PFSK-1 (cell line): ENCODE results near the gene WDR45B.

Source experiments
- FOXP2 ChIP-seq: optimal IDR thresholded peaks from 2 replicates; pipeline ENCODE3; 2011; ENCODE audit warnings: borderline replicate concordance, control low read depth, inconsistent platforms; ENCODE audit not compliant: insufficient read depth; ENCODE audit errors: extremely low read length, extremely low read depth
- POLR2AphosphoS5 ChIP-seq: IDR thresholded peaks from 2 replicates; pipeline ENCODE4 v1.6.1; 2012; ENCODE audit warnings: low read depth, mild to moderate bottlenecking, control low read depth, low read length, moderate library complexity
- SIN3A ChIP-seq: IDR thresholded peaks from 2 replicates; pipeline ENCODE4 v1.6.1; 2012; ENCODE audit warnings: mild to moderate bottlenecking, low read length, moderate library complexity, borderline replicate concordance; ENCODE audit not compliant: insufficient read depth
- TAF1 ChIP-seq: IDR thresholded peaks from 2 replicates; pipeline ENCODE4 v1.6.1; 2012; ENCODE audit warnings: low read length, control low read depth, borderline replicate concordance; ENCODE audit not compliant: insufficient read depth
- TF ChIP-seq, protein P1 (sequence below), 2 experiments: IDR thresholded peaks; 2 replicates each; pipeline versions ENCODE4 v1.6.1 to v1.8.0; 2011 to 2012; ENCODE audit warnings: low read depth in 2 of 2, low read length in 2 of 2, control low read depth in 1 of 2, inconsistent platforms in 1 of 2, mild to moderate bottlenecking in 1 of 2, moderate library complexity in 1 of 2; ENCODE audit not compliant: insufficient read depth in 1 of 2

The WDR45B gene

GRCh38 chr17:82599674-82600661 lies 48.3 kb downstream of the WDR45B start:
- no peak for TF ChIP-seq POLR2AphosphoS5
- TF ChIP-seq TAF1: no peak
- no peak for TF ChIP-seq SIN3A
- TF ChIP-seq FOXP2: no peak

DNA sequence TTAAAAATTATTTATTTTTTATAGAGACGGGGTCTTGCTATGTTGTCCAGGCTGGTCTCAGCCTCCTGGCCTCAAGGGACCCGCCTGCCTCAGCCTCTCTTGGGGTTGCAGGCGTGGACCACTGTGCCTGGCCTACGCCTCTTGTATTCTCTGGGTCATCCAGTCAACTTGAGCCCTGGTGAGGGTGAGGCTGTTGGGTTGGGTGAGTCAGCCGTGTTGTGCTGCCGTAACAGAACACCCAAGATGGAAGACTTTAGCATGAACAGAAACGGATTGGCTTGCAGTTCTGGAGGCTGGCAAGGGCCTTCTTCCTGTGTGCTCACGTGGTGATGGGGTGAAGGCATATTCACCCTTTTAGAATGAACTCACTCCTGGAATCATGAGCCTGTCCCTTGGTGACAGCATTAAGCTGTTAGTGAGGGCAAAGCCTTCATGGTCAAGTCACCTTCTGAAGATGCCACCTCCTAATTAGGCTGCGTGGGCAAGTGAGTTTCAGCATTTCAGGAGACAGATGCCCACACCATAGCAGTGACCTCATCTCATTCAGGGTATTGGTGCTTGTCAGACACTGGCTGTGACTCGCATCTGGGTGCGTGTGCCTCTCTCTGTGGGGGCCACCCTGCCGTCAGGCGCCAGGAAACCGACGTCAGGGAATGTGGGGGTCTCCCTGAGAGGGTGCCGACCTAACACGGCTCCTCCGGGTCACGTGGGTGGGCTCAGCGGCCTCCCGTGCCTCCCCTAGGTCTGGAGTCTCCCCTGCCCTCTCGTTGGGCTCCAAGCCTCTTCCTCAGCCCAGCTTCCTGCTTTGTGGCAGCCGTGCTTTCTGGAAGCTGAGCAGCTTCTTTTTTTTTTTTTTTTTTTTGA lies 49.8 kb downstream of the WDR45B start:
- TF ChIP-seq TAF1: no peak
- TF ChIP-seq SIN3A: no peak
- no peak for TF ChIP-seq FOXP2
- TF ChIP-seq POLR2AphosphoS5: no peak
- TF ChIP-seq, protein P1, sequence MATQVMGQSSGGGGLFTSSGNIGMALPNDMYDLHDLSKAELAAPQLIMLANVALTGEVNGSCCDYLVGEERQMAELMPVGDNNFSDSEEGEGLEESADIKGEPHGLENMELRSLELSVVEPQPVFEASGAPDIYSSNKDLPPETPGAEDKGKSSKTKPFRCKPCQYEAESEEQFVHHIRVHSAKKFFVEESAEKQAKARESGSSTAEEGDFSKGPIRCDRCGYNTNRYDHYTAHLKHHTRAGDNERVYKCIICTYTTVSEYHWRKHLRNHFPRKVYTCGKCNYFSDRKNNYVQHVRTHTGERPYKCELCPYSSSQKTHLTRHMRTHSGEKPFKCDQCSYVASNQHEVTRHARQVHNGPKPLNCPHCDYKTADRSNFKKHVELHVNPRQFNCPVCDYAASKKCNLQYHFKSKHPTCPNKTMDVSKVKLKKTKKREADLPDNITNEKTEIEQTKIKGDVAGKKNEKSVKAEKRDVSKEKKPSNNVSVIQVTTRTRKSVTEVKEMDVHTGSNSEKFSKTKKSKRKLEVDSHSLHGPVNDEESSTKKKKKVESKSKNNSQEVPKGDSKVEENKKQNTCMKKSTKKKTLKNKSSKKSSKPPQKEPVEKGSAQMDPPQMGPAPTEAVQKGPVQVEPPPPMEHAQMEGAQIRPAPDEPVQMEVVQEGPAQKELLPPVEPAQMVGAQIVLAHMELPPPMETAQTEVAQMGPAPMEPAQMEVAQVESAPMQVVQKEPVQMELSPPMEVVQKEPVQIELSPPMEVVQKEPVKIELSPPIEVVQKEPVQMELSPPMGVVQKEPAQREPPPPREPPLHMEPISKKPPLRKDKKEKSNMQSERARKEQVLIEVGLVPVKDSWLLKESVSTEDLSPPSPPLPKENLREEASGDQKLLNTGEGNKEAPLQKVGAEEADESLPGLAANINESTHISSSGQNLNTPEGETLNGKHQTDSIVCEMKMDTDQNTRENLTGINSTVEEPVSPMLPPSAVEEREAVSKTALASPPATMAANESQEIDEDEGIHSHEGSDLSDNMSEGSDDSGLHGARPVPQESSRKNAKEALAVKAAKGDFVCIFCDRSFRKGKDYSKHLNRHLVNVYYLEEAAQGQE (IDR thresholded peaks at IDR 0.05; ENCODE audit: insufficient read depth in 1 of 2, low read depth in 2 of 2, low read length in 2 of 2): no peak

DNA sequence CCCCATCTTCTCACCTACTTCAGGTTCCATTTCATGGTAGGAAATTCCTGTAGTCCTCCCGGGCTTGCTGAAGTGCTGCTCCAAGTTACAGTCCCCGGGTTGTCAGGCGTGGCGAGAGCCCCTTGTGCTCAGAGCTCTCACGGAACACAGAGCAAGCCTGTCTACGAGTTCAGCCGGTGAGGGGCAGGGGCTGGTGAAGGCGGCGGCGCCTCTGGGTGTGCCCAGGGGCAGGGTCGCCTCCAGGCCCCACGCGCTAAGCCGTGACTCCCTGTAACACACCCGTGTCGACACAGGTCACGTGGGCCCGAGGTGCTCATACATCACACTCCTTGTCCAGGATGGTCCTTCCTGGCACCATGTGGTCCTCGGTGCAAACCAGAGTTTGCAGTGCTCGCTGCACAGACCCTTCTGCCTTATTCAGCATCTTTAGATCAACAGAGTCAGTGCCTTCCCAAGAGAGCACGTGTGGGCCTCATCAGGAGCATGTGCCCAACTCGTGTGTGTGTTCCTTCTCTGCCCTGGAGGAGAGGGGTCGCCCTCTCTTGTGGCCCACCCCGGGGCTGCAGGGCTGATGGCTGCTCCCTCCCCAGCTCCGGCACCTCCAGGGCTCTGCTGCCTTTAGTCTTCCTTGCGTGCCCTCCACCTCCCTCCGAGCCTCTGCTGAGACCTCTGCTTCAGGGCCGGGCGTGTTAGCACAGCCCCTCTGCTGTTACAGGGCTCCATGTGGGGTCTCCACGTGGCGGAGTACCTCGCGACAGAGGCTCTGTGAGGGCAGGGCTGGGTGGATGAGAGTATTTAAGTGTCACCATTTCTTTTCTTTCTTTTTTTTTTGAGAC lies 51.2 kb downstream of the WDR45B start:
- TF ChIP-seq SIN3A: no peak
- TF ChIP-seq, protein P1 (IDR thresholded peaks at IDR 0.05; ENCODE audit: insufficient read depth in 1 of 2, low read depth in 2 of 2, low read length in 2 of 2): no peak
- TF ChIP-seq TAF1: no peak
- no peak for TF ChIP-seq POLR2AphosphoS5
- no peak for TF ChIP-seq FOXP2

DNA sequence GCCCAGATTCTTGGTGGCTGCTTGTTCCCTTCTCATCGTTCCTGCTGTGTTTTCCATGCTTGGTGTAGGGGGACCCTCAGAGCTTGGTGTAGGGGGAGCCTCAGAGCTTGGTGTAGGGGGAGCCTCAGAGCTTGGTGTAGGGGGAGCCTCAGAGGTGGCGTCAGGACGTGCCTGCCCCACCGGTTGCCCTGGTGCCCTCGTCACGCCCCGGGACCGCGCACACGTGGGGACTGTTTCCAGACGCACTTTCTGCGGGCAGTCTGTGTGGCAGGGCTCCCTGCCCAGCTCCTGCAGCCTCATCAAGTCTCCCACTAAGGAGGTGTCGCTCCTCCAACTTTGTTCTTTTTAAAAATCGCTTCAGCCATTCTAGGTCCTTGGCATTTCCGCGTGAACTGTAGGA lies 51.9 kb downstream of the WDR45B start:
- TF ChIP-seq TAF1 (no peak), FOXP2 (no peak), POLR2AphosphoS5 (no peak), SIN3A (no peak)
- TF ChIP-seq, protein P1 (IDR thresholded peaks at IDR 0.05; ENCODE audit: insufficient read depth in 1 of 2, low read depth in 2 of 2, low read length in 2 of 2): no peak

GRCh38 chr17:82595893-82596292 lies 52.4 kb downstream of the WDR45B start:
- TF ChIP-seq FOXP2 (no peak), POLR2AphosphoS5 (no peak), TAF1 (no peak), SIN3A (no peak)
- TF ChIP-seq, protein P1 (IDR thresholded peaks at IDR 0.05; ENCODE audit: insufficient read depth in 1 of 2, low read depth in 2 of 2, low read length in 2 of 2): no peak
